GM23338 (cell line): Measurements from ENCODE around the gene RTN4IP1.

Experiments used
- CREB1 ChIP-seq: fragments of 250-450 bp; sonication (Bioruptor Pico); IDR thresholded peaks from 2 replicates; pipeline ENCODE4 v1.5.0; 2020; ENCODE audit warnings: low read depth, mild to moderate bottlenecking, moderate library complexity
- EZH2 ChIP-seq: fragments of 200-600 bp; sonication (generic); IDR thresholded peaks from one replicate; pipeline ENCODE4 v1.8.0; 2017; ENCODE audit warnings: antibody characterized with exemption, mild to moderate bottlenecking, low read depth; ENCODE audit not compliant: unreplicated experiment
- EZH2phosphoT487 ChIP-seq: fragments of 200-600 bp; sonication (generic); IDR thresholded peaks from one replicate; pipeline ENCODE4 v1.8.1; 2018; ENCODE audit warnings: antibody characterized with exemption; ENCODE audit not compliant: unreplicated experiment
- JUNB ChIP-seq: IDR thresholded peaks from one replicate; pipeline ENCODE4 v1.6.1; 2016; ENCODE audit warnings: antibody characterized with exemption; ENCODE audit not compliant: unreplicated experiment
- POLR2AphosphoS5 ChIP-seq: IDR thresholded peaks from 2 replicates; pipeline ENCODE4 v1.6.1; 2016; ENCODE audit warnings: antibody characterized with exemption, low read depth
- TF ChIP-seq, protein P1 (sequence below), 2 experiments: fragments of 200-600 bp in 1 of 2; sonication (generic) in 1 of 2; conservative IDR thresholded peaks; 2 replicates each; pipeline versions ENCODE4 v1.5.1 to v1.6.1; 2016 to 2017; ENCODE audit warnings: antibody characterized with exemption in 2 of 2, low read depth in 2 of 2, mild to moderate bottlenecking in 2 of 2, moderate library complexity in 1 of 2
- TF ChIP-seq, protein P2 (sequence below): IDR thresholded peaks from one replicate; pipeline ENCODE4 v1.6.1; 2018; ENCODE audit warnings: antibody characterized with exemption; ENCODE audit not compliant: unreplicated experiment
- TF ChIP-seq, protein P3 (sequence below): IDR thresholded peaks from 2 replicates; pipeline ENCODE4 v1.6.1; 2016; ENCODE audit warnings: antibody characterized with exemption

DNA sequence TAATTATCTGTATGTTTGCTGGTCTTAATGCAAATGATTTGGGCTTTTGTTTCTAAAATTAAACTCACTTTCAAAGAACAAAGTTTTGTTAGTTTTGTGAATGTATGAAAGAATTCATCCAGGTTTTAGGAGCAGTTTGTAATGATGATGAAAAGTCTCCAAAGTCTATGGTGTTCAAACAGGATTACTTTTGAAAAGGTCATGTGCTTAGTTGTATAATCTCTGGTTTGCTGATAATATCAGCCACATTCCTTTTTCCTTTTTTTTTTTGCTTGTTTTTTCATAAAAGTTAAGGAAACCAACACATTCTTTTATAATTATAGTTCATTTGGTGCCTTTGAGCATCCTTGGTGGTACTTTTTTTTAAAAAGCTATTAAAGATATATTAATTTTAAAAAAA lies 88.9 kb downstream of the RTN4IP1 start:
- TF ChIP-seq, protein P1, sequence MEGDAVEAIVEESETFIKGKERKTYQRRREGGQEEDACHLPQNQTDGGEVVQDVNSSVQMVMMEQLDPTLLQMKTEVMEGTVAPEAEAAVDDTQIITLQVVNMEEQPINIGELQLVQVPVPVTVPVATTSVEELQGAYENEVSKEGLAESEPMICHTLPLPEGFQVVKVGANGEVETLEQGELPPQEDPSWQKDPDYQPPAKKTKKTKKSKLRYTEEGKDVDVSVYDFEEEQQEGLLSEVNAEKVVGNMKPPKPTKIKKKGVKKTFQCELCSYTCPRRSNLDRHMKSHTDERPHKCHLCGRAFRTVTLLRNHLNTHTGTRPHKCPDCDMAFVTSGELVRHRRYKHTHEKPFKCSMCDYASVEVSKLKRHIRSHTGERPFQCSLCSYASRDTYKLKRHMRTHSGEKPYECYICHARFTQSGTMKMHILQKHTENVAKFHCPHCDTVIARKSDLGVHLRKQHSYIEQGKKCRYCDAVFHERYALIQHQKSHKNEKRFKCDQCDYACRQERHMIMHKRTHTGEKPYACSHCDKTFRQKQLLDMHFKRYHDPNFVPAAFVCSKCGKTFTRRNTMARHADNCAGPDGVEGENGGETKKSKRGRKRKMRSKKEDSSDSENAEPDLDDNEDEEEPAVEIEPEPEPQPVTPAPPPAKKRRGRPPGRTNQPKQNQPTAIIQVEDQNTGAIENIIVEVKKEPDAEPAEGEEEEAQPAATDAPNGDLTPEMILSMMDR (conservative IDR thresholded peaks at IDR 0.05; ENCODE audit: low read depth in 2 of 2): no peak
- no peak for TF ChIP-seq EZH2
- no peak for TF ChIP-seq EZH2phosphoT487
- no peak for TF ChIP-seq POLR2AphosphoS5
- TF ChIP-seq JUNB: no peak
- TF ChIP-seq, protein P2, sequence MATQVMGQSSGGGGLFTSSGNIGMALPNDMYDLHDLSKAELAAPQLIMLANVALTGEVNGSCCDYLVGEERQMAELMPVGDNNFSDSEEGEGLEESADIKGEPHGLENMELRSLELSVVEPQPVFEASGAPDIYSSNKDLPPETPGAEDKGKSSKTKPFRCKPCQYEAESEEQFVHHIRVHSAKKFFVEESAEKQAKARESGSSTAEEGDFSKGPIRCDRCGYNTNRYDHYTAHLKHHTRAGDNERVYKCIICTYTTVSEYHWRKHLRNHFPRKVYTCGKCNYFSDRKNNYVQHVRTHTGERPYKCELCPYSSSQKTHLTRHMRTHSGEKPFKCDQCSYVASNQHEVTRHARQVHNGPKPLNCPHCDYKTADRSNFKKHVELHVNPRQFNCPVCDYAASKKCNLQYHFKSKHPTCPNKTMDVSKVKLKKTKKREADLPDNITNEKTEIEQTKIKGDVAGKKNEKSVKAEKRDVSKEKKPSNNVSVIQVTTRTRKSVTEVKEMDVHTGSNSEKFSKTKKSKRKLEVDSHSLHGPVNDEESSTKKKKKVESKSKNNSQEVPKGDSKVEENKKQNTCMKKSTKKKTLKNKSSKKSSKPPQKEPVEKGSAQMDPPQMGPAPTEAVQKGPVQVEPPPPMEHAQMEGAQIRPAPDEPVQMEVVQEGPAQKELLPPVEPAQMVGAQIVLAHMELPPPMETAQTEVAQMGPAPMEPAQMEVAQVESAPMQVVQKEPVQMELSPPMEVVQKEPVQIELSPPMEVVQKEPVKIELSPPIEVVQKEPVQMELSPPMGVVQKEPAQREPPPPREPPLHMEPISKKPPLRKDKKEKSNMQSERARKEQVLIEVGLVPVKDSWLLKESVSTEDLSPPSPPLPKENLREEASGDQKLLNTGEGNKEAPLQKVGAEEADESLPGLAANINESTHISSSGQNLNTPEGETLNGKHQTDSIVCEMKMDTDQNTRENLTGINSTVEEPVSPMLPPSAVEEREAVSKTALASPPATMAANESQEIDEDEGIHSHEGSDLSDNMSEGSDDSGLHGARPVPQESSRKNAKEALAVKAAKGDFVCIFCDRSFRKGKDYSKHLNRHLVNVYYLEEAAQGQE: no peak
- TF ChIP-seq, protein P3, sequence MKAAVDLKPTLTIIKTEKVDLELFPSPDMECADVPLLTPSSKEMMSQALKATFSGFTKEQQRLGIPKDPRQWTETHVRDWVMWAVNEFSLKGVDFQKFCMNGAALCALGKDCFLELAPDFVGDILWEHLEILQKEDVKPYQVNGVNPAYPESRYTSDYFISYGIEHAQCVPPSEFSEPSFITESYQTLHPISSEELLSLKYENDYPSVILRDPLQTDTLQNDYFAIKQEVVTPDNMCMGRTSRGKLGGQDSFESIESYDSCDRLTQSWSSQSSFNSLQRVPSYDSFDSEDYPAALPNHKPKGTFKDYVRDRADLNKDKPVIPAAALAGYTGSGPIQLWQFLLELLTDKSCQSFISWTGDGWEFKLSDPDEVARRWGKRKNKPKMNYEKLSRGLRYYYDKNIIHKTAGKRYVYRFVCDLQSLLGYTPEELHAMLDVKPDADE: no peak
- no peak for TF ChIP-seq CREB1
